ENCODE data around the gene FMO5.

Gene FMO5

GRCh38 chr1:147217141-147217540, 8.0 kb downstream of the FMO5 start:
- H3K4me3 ChIP-seq (ENCODE audit: low read depth, low read length): no peak overlapping the region
- DNase-seq (ENCODE audit: low read depth, low spot score): no peak
- no peak for TF ChIP-seq CTCF (IDR thresholded peaks at IDR 0.05; ENCODE audit: insufficient read depth, low read length, missing control alignments)
- POLR2A ChIA-PET: no interaction called here
- CTCF ChIA-PET: no interaction called here

- no peak for DNase-seq (ENCODE audit: low read depth, low spot score)
- POLR2A ChIA-PET: no interaction called here
- CTCF ChIA-PET: no interaction called here
- no peak for TF ChIP-seq CTCF (IDR thresholded peaks at IDR 0.05; ENCODE audit: insufficient read depth, low read length, missing control alignments)
- no peak overlapping the region for H3K4me3 ChIP-seq (ENCODE audit: low read depth, low read length)
Measured at GRCh38 chr1:147216124-147216523, 9.0 kb downstream of the FMO5 start.

GRCh38 chr1:147215540-147215916, 9.6 kb downstream of the FMO5 start:
- ChIA-PET POLR2A (no interaction called here), CTCF (no interaction called here)
- TF ChIP-seq CTCF (IDR thresholded peaks at IDR 0.05; ENCODE audit: insufficient read depth, low read length, missing control alignments): no peak
- no peak for DNase-seq (ENCODE audit: low read depth, low spot score)
- H3K4me3 ChIP-seq (ENCODE audit: low read depth, low read length): no peak overlapping the region

- ChIA-PET POLR2A (interaction anchor here (1.0 kb wide), 1 partner anchor 27 kb away, joined by 3 read pairs; the partner anchor contains the start of gene CHD1L), CTCF (interaction anchor here (1.3 kb wide), 1 partner anchor 27 kb away, joined by 3 read pairs; the partner anchor contains the start of gene CHD1L)
- DNase-seq (ENCODE audit: low read depth, low spot score): no peak
- no peak overlapping the region for H3K4me3 ChIP-seq (ENCODE audit: low read depth, low read length)
- TF ChIP-seq CTCF (IDR thresholded peaks at IDR 0.05; ENCODE audit: insufficient read depth, low read length, missing control alignments): no peak
Measured at GRCh38 chr1:147214842-147215539, 10.1 kb downstream of the FMO5 start.

GRCh38 chr1:147214325-147214724, 10.8 kb downstream of the FMO5 start:
- DNase-seq (ENCODE audit: low read depth, low spot score): no peak
- H3K4me3 ChIP-seq (ENCODE audit: low read depth, low read length): no peak overlapping the region
- ChIA-PET POLR2A (interaction anchor here (1.0 kb wide), 1 partner anchor 28 kb away, joined by 3 read pairs; the partner anchor contains the start of gene CHD1L), CTCF (interaction anchor here (1.3 kb wide), 1 partner anchor 28 kb away, joined by 3 read pairs; the partner anchor contains the start of gene CHD1L)
- no peak for TF ChIP-seq CTCF (IDR thresholded peaks at IDR 0.05; ENCODE audit: insufficient read depth, low read length, missing control alignments)

GRCh38 chr1:147213271-147213670, 11.9 kb downstream of the FMO5 start:
- POLR2A ChIA-PET: no interaction called here
- DNase-seq (ENCODE audit: low read depth, low spot score): no peak

More at GRCh38 chr1:147213271-147213670, 11.9 kb downstream of the FMO5 start:
- CTCF ChIA-PET: interaction anchor here (1.3 kb wide), 1 partner anchor 29 kb away, joined by 3 read pairs; no protein-coding TSS in a partner anchor
- TF ChIP-seq CTCF (IDR thresholded peaks at IDR 0.05; ENCODE audit: insufficient read depth, low read length, missing control alignments): no peak
- no peak overlapping the region for H3K4me3 ChIP-seq (ENCODE audit: low read depth, low read length)
